Uterus (tissue), 4 donors: ENCODE measurements around the gene MAMLD1. TPM values are rescaled to one million over a fixed set of nuclear protein-coding genes. Genes with fewer than 3 reads are reported as not detected.

Experiments used
- DNase-seq, 2 donors: peaks; one replicate each; pipeline ENCODE4 v3.0.0-alpha.2; 2019 to 2020
- H3K27ac ChIP-seq, 2 donors: fragments of 200-600 bp; sonication (generic); 1 replicate in 1 of 2; 2 replicates in 1 of 2; pipeline ENCODE4 v1.5.1; 2016 to 2018
- H3K27me3 ChIP-seq, 2 donors: fragments of 200-600 bp; sonication (generic); one replicate each; pipeline ENCODE4 v1.5.1; 2018 to 2019; ENCODE audit warnings: control low read depth in 1 of 2
- H3K36me3 ChIP-seq, 2 donors: fragments of 200-600 bp; sonication (generic); one replicate each; pipeline ENCODE4 v1.5.1; 2019; ENCODE audit warnings: control low read depth in 1 of 2
- H3K4me1 ChIP-seq, 2 donors: fragments of 200-600 bp; sonication (generic); one replicate each; pipeline ENCODE4 v1.5.1; 2018 to 2019; ENCODE audit warnings: control low read depth in 1 of 2
- H3K4me3 ChIP-seq, 2 donors: fragments of 200-600 bp; sonication (generic); 1 replicate in 1 of 2; 2 replicates in 1 of 2; pipeline ENCODE4 v1.5.1; 2018 to 2019; ENCODE audit warnings: mild to moderate bottlenecking in 1 of 2
- H3K9me3 ChIP-seq, 2 donors: fragments of 200-600 bp; sonication (generic); one replicate each; pipeline ENCODE4 v1.5.1; 2019; ENCODE audit warnings: control low read depth in 1 of 2
- POLR2A ChIP-seq, 2 donors: fragments of 450-650 bp; IDR thresholded peaks; one replicate each; pipeline ENCODE4 v1.6.1; 2016; ENCODE audit warnings: antibody characterized with exemption in 2 of 2, mild to moderate bottlenecking in 1 of 2, moderate library complexity in 1 of 2
- intact Hi-C: fragments of 100-400 bp; cut with DNase I; formaldehyde crosslinking; loops from one replicate; pipeline ENCODE4 v1.15.1; 2023; ENCODE audit warnings: low total_unique reads
- total RNA-seq, 4 donors: library from RNA; depleted of rRNA in 3 of 4; stranded (reverse); fragments of >200 nt in 3 of 4; gene quantifications; one replicate each; pipeline versions ENCODE4 v1.1.0 to v1.2.4, GENCODE V29; 2014 to 2023
- TF ChIP-seq, protein P1 (sequence below), 4 experiments: fragments of 200-600 bp in 2 of 4; fragments of 450-650 bp in 2 of 4; sonication (generic) in 2 of 4; IDR thresholded peaks; one replicate each; pipeline ENCODE4 v1.5.1; 2016 to 2019; ENCODE audit warnings: antibody characterized with exemption in 4 of 4, mild to moderate bottlenecking in 2 of 4, moderate library complexity in 1 of 4
- donor health status: DM: yes; HTN: yes; CAD: no.

Gene MAMLD1, protein sequence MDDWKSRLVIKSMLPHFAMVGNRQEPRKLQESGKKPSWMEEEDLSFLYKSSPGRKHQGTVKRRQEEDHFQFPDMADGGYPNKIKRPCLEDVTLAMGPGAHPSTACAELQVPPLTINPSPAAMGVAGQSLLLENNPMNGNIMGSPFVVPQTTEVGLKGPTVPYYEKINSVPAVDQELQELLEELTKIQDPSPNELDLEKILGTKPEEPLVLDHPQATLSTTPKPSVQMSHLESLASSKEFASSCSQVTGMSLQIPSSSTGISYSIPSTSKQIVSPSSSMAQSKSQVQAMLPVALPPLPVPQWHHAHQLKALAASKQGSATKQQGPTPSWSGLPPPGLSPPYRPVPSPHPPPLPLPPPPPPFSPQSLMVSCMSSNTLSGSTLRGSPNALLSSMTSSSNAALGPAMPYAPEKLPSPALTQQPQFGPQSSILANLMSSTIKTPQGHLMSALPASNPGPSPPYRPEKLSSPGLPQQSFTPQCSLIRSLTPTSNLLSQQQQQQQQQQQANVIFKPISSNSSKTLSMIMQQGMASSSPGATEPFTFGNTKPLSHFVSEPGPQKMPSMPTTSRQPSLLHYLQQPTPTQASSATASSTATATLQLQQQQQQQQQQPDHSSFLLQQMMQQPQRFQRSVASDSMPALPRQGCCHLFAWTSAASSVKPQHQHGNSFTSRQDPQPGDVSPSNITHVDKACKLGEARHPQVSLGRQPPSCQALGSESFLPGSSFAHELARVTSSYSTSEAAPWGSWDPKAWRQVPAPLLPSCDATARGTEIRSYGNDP
- 10 to 100 TPM in 1 of 4 donors, 1 to 10 TPM in 2, under 1 TPM in 1; 0.77 to 20.6 (median 2.2) TPM for total RNA-seq

DNA sequence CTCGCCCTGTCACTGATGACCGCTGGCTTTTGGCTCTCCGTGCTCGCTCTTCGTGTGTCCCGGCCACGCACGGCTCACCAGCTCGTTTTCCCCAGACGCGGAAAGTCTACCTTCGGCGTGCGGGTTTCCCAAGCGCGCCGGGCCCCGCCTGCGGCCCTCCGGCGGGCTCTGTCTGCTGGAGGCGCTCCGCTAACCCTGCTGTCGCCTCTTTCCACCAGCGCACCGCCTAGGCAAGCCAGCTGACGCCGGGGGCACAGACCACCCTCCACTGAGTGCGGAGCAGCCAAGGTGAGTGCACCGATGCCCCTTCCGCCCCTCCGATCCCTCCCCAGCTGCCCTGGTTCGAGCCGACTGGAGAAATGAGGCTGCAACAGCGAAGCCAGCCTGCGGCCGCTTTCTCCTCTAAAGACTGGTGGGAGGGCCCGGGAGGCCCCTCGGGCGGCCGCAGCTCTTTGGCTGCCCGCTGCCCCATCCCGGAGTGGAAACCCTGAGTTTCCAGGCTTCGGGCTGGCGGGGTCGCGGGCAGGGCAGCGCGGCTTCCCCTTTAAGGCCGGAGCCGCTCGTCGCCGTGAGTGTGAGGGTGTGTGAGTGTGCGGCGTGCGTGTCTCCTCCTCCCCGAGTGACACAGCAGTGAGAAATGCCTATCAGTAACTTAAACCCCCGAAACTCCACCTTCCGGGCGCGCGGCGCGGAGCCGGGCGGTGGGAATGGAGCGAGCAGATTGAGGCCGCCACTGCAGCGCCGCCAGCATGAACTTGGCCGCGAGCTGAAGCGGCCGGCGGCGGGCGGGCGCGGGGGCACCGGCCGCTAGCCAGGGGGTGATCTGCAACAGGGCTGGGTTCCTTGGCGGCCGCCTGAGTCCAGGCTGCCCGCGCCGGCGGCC is at the start of gene MAMLD1:
TSS of gene MAMLD1 (plus strand) at position 719 of the 883 bp plus-strand sequence. CDS start 82,200 bp downstream, outside the sequence.
- Histone ChIP-seq H3K36me3 (no peaks in the 10 kb centered on the region), H3K27me3 (no peaks in the 10 kb centered on the region), H3K9me3 (no peaks in the 10 kb centered on the region), H3K4me3 (peak within 1 kb of the TSS; percentile 49 to 61), H3K4me1 (no peaks in the 10 kb centered on the region), H3K27ac (peak within 1 kb of the TSS; percentile 91 to 92)
- TF ChIP-seq, protein P1, sequence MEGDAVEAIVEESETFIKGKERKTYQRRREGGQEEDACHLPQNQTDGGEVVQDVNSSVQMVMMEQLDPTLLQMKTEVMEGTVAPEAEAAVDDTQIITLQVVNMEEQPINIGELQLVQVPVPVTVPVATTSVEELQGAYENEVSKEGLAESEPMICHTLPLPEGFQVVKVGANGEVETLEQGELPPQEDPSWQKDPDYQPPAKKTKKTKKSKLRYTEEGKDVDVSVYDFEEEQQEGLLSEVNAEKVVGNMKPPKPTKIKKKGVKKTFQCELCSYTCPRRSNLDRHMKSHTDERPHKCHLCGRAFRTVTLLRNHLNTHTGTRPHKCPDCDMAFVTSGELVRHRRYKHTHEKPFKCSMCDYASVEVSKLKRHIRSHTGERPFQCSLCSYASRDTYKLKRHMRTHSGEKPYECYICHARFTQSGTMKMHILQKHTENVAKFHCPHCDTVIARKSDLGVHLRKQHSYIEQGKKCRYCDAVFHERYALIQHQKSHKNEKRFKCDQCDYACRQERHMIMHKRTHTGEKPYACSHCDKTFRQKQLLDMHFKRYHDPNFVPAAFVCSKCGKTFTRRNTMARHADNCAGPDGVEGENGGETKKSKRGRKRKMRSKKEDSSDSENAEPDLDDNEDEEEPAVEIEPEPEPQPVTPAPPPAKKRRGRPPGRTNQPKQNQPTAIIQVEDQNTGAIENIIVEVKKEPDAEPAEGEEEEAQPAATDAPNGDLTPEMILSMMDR (IDR thresholded peaks at IDR 0.05): peak in 2 of 4 experiments; percentile 13 to 30
- TF ChIP-seq POLR2A (IDR thresholded peaks at IDR 0.05): peak; percentile 71 to 76
- peak; percentile 68 to 75 for DNase-seq
- intact Hi-C loops: no loop called here

DNA sequence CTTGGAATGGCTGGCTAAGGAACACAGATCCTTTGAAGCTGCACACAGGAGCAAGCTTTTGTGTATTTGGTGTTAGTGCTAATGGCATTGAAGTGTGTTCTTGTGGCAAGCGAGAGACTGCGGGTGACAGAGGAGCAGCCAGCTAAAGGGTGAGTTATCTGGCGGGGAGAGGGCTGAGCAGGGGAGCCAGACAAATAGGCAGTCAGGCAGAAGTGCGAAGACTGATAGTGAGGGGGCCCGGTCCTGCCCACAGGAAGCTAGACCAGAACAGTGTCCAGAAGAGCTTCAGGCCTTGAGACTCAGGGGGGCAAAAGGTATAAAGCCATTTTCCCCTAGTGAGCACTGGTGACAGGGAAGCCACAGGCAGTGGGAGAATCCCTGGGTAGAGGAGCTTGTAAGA is 49.6 kb upstream of the MAMLD1 start:
- Histone ChIP-seq H3K4me1 (no peaks in the 10 kb centered on the region), H3K27ac (no peak overlapping the region), H3K27me3 (no peaks in the 10 kb centered on the region), H3K36me3 (no peaks in the 10 kb centered on the region), H3K9me3 (no peaks in the 10 kb centered on the region), H3K4me3 (no peak overlapping the region)
- intact Hi-C loops: no loop called here
- DNase-seq: no peak
- TF ChIP-seq, protein P1 (IDR thresholded peaks at IDR 0.05): no peak
- TF ChIP-seq POLR2A (IDR thresholded peaks at IDR 0.05): no peak

DNA sequence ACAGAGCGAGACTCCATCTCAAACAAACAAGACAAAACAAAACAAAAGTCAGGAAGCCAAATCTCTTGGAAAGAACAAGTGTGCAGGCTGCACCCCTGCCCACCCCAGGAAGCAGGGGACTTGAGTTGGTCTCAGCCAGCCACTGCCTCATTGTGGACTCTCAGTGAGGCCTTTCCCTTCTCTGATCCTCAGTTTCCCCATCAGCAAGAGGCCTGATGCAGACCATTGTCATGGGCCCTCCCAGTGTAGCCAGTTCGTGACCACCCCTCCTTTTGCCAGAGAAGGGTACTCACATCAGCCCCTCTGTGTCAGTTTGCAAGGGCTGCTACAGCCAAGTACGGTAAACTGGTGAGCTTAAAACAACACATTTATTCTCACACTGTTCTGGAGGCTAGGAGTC is 48.9 kb upstream of the MAMLD1 start:
- TF ChIP-seq POLR2A (IDR thresholded peaks at IDR 0.05): no peak
- TF ChIP-seq, protein P1 (IDR thresholded peaks at IDR 0.05): no peak
- DNase-seq: no peak
- Histone ChIP-seq H3K27me3 (no peaks in the 10 kb centered on the region), H3K36me3 (no peaks in the 10 kb centered on the region), H3K9me3 (no peaks in the 10 kb centered on the region), H3K4me1 (no peaks in the 10 kb centered on the region), H3K4me3 (no peak overlapping the region), H3K27ac (no peak overlapping the region)
- intact Hi-C loops: no loop called here

DNA sequence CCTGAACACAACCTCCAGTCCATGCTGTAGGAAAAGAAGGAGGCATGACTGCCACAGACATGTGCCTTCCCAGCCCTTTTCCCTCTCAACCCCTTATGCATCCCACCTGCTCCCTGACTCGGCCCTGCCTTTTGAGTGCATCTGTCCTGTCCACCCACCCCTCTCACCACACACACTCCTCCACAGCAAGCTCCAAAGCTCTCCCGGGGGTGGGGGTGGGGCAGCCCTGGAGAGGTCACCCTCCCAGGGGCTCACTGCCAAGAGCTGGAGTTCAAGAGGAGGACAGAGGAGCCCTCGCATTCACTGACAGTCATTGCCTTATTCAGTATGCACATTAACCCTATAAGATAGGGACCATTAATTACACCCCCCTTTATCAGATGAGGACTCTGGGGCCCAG is 46.6 kb upstream of the MAMLD1 start:
- Histone ChIP-seq H3K27me3 (no peaks in the 10 kb centered on the region), H3K4me3 (no peak overlapping the region), H3K9me3 (no peaks in the 10 kb centered on the region), H3K27ac (no peak overlapping the region), H3K4me1 (no peaks in the 10 kb centered on the region), H3K36me3 (no peaks in the 10 kb centered on the region)
- TF ChIP-seq POLR2A (IDR thresholded peaks at IDR 0.05): no peak
- TF ChIP-seq, protein P1 (IDR thresholded peaks at IDR 0.05): no peak
- no peak for DNase-seq
- intact Hi-C loops: no loop called here
